NCI-H526 treated with DMSO at 0.1 percent for 48 hours (cell line): ENCODE results near the gene VPS37C.
A peak's percentile ranks its signal among the peaks of the same experiment; 100 is the strongest.

ENCODE experiments used
- DNase-seq: peaks from one replicate; lab custom pipeline; 2025; lab: John Stamatoyannopoulos, UW

The VPS37C gene

DNA sequence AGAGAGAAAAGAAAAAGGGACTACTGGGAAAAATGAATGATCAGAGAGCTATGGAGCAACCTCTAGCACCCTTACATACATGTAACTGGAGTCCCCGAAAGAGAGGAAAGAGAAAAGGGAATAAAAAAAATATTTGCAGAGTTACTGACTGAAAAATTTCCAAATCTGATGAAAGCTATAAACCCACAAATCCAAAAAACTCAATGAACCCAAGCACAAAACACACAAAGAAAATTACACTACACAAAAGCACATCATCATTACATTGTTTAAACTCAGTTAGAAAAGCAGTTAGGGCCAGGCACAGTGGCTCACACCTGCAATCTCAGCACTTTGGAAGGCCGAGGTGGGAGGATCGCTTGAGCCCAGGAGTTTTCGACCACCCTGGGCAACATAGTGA is 6.7 kb downstream of the VPS37C start:
- no peak for DNase-seq

- no peak for DNase-seq
Measured at GRCh38 chr11:61153593-61154095, 7.6 kb downstream of the VPS37C start.

- no peak for DNase-seq
Measured at GRCh38 chr11:61152816-61153592, 8.2 kb downstream of the VPS37C start.

DNA sequence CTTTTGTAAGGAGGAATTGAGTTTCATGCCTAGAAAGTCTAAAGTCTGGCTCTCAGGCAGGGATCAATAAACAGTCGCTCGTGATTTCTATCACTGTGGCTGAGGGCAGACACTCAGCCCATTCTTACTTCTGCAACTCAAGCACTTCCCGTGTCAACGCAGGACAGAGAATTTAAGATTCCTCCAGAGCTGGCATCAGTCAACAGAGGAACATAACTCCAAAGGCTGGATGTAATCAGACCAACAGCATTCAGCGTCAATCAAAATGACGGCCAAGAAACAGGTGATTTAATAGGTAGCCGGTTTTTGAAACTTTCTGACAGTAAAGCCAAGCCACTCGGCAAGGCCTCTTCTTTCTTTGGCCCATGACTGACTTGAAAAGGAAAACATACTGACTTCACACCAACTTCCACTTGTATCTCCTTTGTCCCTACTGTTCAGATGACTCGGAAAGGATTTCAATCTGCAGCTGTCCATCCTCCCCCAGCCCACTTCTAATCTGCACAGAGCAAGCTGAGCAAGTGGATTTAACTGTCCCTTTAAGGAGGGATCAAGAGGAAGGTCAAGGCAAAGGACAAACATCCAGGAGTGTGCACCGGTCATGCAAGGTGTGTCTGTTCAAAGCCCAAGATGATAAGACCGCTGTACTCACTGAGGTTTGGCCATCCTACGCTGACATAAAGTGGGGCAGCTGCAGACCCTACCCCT is 9.5 kb downstream of the VPS37C start:
- DNase-seq = no peak

GRCh38 chr11:61150706-61151544 is 10.3 kb downstream of the VPS37C start:
- no peak for DNase-seq

GRCh38 chr11:61149624-61150615 is 11.3 kb downstream of the VPS37C start:
- DNase-seq = peak; percentile 88

GRCh38 chr11:61147791-61148620 is 13.2 kb downstream of the VPS37C start:
- no peak for DNase-seq

- DNase-seq = no peak
Measured at GRCh38 chr11:61147271-61147670, 14.0 kb downstream of the VPS37C start.

DNA sequence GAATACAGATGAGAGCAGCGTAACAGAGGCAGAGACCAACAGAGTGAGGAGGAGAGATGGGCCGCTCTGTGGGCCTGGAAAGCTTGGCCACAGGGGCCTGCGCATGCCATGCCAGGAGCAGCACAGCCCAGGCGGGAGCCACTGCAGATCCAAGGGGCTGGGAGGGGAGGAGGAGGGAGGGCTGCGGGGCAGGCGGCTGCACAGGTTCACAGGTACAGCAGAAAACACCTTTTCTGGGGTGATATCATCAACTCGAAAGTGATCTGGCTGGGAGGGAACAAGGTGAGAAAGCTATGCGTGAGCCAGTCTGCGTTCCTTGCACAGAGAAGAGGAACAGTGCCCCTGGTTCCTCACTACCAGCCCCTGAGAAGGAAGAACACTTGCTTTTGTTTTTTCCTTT is 14.8 kb downstream of the VPS37C start:
- no peak for DNase-seq

- DNase-seq = no peak
Measured at GRCh38 chr11:61145228-61146005, 15.8 kb downstream of the VPS37C start.

DNA sequence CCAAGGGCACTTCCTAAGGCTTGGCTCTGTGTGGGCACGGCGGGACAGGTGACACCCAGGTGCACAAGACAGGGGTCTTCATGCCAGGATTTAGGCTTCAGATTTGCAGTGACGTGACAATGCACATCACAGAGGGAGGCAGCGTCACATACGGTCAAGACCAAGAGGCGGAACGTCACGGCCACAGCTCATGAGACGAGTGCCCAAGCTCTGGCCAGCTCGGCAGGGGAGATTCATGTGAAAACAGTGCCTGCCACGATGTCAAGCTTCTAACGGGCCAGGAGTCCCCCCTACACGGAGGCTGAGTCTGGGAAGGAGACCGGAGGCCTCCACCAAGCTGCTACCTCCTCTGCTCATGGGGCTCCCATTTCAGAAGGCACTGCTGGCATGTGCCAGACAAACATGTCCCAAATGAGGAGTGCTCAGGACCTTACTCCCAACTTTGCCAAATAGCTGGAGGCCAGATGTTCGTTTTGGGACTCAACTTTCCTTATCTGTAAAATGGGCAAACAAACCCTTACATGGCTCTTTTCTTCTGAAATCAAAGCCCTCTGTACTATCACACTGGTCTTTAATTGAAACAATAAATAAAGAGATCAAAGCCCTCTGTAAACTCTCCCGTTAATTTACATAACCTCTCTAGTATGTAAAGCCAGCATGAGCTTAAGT is 16.6 kb downstream of the VPS37C start:
- DNase-seq = no peak

- DNase-seq = no peak
Measured at GRCh38 chr11:61142424-61142823, 18.8 kb downstream of the VPS37C start.

- DNase-seq = peak; percentile 46
Measured at GRCh38 chr11:61141601-61142028, 19.6 kb downstream of the VPS37C start.

- no peak for DNase-seq
Measured at GRCh38 chr11:61140416-61140815, 20.8 kb downstream of the VPS37C start.

- DNase-seq = no peak
Measured at GRCh38 chr11:61139387-61139786, 21.8 kb downstream of the VPS37C start.

GRCh38 chr11:61138935-61139334 is 22.3 kb downstream of the VPS37C start:
- DNase-seq = no peak

DNA sequence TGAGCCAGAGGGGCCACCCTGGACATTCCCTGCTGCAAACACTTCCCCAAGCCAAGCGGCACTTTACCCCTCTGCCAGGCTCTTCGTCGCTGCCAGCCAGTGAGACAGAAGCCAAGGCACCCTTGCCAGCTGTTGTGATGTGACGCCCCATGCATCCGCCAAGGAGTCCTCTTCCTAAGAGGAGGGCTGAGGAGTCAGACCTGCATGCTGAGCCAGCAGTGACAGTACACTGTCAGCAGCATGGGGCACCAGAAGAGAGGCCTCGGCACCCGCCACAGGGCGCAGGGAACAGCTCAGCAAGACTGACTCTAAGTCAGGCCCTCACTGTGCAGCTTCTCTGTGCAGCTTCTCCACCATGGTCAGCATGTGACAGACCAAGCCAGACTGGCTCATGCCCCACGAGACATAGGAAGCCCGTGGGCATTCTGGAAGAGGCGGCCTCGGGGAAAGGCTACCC is 26.4 kb downstream of the VPS37C start:
- no peak for DNase-seq

GRCh38 chr11:61133956-61134662 is 27.1 kb downstream of the VPS37C start:
- DNase-seq = no peak
